Kidney epithelial cell (primary cell): ENCODE data around the gene NDUFAF3. TPM values are rescaled to one million over a fixed set of nuclear protein-coding genes. Genes with fewer than 3 reads are reported as not detected.
"Not testable (repeated sequence)": the region's sequence is repeated elsewhere in the genome, so short reads cannot be mapped to it uniquely, and the experiment has no call there.

Experiments
- DNase-seq: peaks from one replicate; pipeline ENCODE4 v3.0.0-alpha.2; 2010; ENCODE audit warnings: low read depth
- H3K27me3 ChIP-seq: 2 replicates; pipeline ENCODE4 v1.6.0; 2011; ENCODE audit warnings: low read length; ENCODE audit not compliant: control insufficient read depth, insufficient read depth
- H3K36me3 ChIP-seq: 2 replicates; pipeline ENCODE4 v1.5.1; 2011; ENCODE audit warnings: low read length; ENCODE audit not compliant: control insufficient read depth, insufficient read depth
- H3K4me3 ChIP-seq: 2 replicates; pipeline ENCODE4 v1.5.1; 2011; ENCODE audit warnings: low read depth, mild to moderate bottlenecking, control low read depth, low read length
- CTCF ChIP-seq: IDR thresholded peaks from 2 replicates; pipeline ENCODE4 v1.5.1; 2011; ENCODE audit warnings: mild to moderate bottlenecking, moderate library complexity, low read length, control low read depth, inconsistent platforms; ENCODE audit not compliant: insufficient read depth, poor library complexity, severe bottlenecking
- total RNA-seq: library from RNA; depleted of rRNA; stranded (reverse); fragments of >200 nt; gene quantifications from 2 replicates; pipeline ENCODE4 v1.2.3, GENCODE V29; 2015

The NDUFAF3 gene
- total RNA-seq, 1 donor from 2014 or later = 102 TPM

- H3K36me3 ChIP-seq = no peaks in the 10 kb centered on the region
- no peak for DNase-seq
- no peak for TF ChIP-seq CTCF
- no peak overlapping the region for H3K4me3 ChIP-seq
- no peaks in the 10 kb centered on the region for H3K27me3 ChIP-seq
These were observed 16.6 kb upstream of the NDUFAF3 start for GRCh38 chr3:49005303-49005680.

GRCh38 chr3:49005998-49006397, 15.9 kb upstream of the NDUFAF3 start:
- H3K36me3 ChIP-seq = no peaks in the 10 kb centered on the region
- H3K27me3 ChIP-seq = no peaks in the 10 kb centered on the region
- no peak for TF ChIP-seq CTCF
- DNase-seq = no peak
- H3K4me3 ChIP-seq = peak overlapping the region; percentile 94

- Histone ChIP-seq H3K36me3 (no peaks in the 10 kb centered on the region), H3K4me3 (peak overlapping the region; percentile 94), H3K27me3 (no peaks in the 10 kb centered on the region)
- no peak for TF ChIP-seq CTCF
- no peak for DNase-seq
These were observed 15.4 kb upstream of the NDUFAF3 start for GRCh38 chr3:49006408-49007067.

GRCh38 chr3:49007068-49007770, 14.7 kb upstream of the NDUFAF3 start, which contains the start of gene WDR6:
WDR6 (plus strand) TSS chr3:49007391; CDS start chr3:49007432, 41 bp downstream.
- peak; percentile 89 for DNase-seq
- peak; percentile 46 for TF ChIP-seq CTCF
- no peaks in the 10 kb centered on the region for H3K27me3 ChIP-seq
- no peaks in the 10 kb centered on the region for H3K36me3 ChIP-seq
- H3K4me3 ChIP-seq = peak within 1 kb of the TSS; percentile 94

GRCh38 chr3:49007771-49008528, 14.0 kb upstream of the NDUFAF3 start:
- DNase-seq = no peak
- H3K27me3 ChIP-seq = no peaks in the 10 kb centered on the region
- no peak for TF ChIP-seq CTCF
- no peaks in the 10 kb centered on the region for H3K36me3 ChIP-seq
- H3K4me3 ChIP-seq = peak overlapping the region; percentile 94

- H3K4me3 ChIP-seq = peak overlapping the region; percentile 94
- not testable (repeated sequence) for H3K36me3 ChIP-seq, DNase-seq, H3K27me3 ChIP-seq
These were observed 13.3 kb upstream of the NDUFAF3 start for GRCh38 chr3:49008627-49009026.
